ENCODE results near the gene ADRA2C.

The ADRA2C gene

DNA sequence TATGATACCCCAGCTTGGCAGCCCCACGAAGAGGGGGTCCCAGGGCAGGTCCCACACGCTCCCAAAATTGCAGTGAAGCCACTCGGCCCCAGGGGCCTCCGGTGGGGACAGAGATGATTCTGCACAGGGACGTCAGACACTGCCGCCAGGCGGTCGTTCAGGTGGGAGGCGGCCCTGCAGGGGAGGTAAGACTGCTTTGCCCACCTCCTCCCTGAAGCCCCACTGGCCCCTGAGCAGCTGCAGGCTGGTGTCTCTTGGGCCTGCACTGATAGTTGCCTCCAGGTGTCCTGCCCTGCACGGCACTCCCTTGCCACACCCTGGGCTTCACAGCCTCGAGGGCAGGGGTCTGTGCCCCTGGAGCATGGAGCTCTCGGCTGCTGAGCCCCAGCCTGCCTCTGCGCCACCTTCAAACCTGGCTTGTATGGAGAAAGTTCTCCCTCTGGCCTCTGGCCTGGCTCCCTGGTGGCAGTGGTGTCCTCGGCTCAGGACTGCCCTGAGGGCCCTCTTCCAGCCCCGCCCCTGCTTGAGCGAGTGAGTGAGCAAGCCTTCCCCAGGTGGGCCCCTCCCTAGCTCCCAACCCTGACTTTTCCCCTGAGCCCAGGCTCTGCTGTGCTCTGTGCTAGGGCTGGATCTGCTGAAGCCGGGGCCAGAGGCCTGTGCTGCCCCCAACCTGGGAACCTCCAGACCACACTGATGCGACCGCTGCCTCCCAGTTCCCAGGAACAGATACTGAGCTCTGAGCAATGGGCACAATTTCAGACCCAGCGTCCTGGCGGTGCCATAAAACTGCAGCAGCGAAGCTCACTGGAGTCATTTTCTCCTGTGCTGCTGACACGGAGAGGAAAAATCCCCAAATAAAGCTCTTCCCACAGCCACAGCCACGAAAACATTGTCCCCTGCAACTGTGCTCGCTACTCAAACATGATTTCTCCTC is 16.1 kb downstream of the ADRA2C start:
- Histone ChIP-seq H3K9me3 (ENCODE audit: control insufficient read depth, low read length) (peaks cover 11% of the 10 kb centered on the region), H4K91ac (ENCODE audit: low read length) (no peak overlapping the region), H3K14ac (ENCODE audit: low read length in 2 of 2) (no peak overlapping the region), H3K18ac (ENCODE audit: low read depth in 1 of 2, low read length in 2 of 2) (no peak overlapping the region), H2BK5ac (ENCODE audit: low read depth, low read length, poor library complexity, severe bottlenecking) (no peak overlapping the region), H2AFZ (ENCODE audit: low read depth, low read length) (no peak overlapping the region), H3K27me3 (ENCODE audit: control insufficient read depth in 1 of 2, insufficient read depth in 1 of 2, low read length in 2 of 2) (peaks cover 0 to 57% of the 10 kb centered on the region in 2 experiments), H3K23ac (ENCODE audit: low read length in 2 of 2) (no peak overlapping the region), H3K36me3 (ENCODE audit: control insufficient read depth in 1 of 2, insufficient read depth in 2 of 2, low read depth in 1 of 2, low read length in 2 of 2) (no peaks in the 10 kb centered on the region), H3K4me2 (ENCODE audit: low read length, poor library complexity, severe bottlenecking) (no peak overlapping the region), H3K4me3 (ENCODE audit: insufficient read depth in 1 of 2, low read depth in 1 of 2, low read length in 2 of 2) (no peak overlapping the region), H3K4me1 (ENCODE audit: control insufficient read depth, insufficient read depth, low read depth, low read length) (no peaks in the 10 kb centered on the region), H2BK120ac (ENCODE audit: low read depth, low read length) (no peak overlapping the region), H2AK5ac (ENCODE audit: low read length, severe bottlenecking) (no peak overlapping the region), H3K9ac (ENCODE audit: low read length) (no peak overlapping the region), H2BK12ac (ENCODE audit: low read length in 2 of 2) (no peak overlapping the region), H3K79me1 (replicated peaks; ENCODE audit: low read length, poor library complexity, severe bottlenecking) (no peaks in the 10 kb centered on the region), H3K27ac (ENCODE audit: low read length, poor library complexity, severe bottlenecking) (no peak overlapping the region), H3K4ac (ENCODE audit: low read depth in 1 of 2, low read length in 2 of 2) (no peak overlapping the region), H2BK15ac (ENCODE audit: low read depth, poor library complexity, severe bottlenecking) (no peak overlapping the region), H4K8ac (ENCODE audit: low read length) (no peak overlapping the region)
- WGBS: 84% methylated on average over 25 of the region's 25 CpGs
- DNase-seq: no peak

GRCh38 chr4:3783693-3784306 is 17.6 kb downstream of the ADRA2C start:
- no peak overlapping the region for H2AFZ ChIP-seq (ENCODE audit: low read depth, low read length)
- peaks cover 7% of the 10 kb centered on the region for H3K9me3 ChIP-seq (ENCODE audit: control insufficient read depth, low read length)
- no peak overlapping the region for H3K14ac ChIP-seq (ENCODE audit: low read length in 2 of 2)
- H2BK5ac ChIP-seq (ENCODE audit: low read depth, low read length, poor library complexity, severe bottlenecking): no peak overlapping the region
- peaks cover 0 to 51% of the 10 kb centered on the region in 2 experiments for H3K27me3 ChIP-seq (ENCODE audit: control insufficient read depth in 1 of 2, insufficient read depth in 1 of 2, low read length in 2 of 2)
- 57% methylated on average over 26 of the region's 27 CpGs for WGBS
- H2AK5ac ChIP-seq (ENCODE audit: low read length, severe bottlenecking): no peak overlapping the region
- no peak overlapping the region for H3K23ac ChIP-seq (ENCODE audit: low read length in 2 of 2)
- H3K4me2 ChIP-seq (ENCODE audit: low read length, poor library complexity, severe bottlenecking): no peak overlapping the region
- no peak overlapping the region for H2BK15ac ChIP-seq (ENCODE audit: low read depth, poor library complexity, severe bottlenecking)
- H3K18ac ChIP-seq (ENCODE audit: low read depth in 1 of 2, low read length in 2 of 2): no peak overlapping the region
- H2BK120ac ChIP-seq (ENCODE audit: low read depth, low read length): no peak overlapping the region
- H3K4me3 ChIP-seq (ENCODE audit: insufficient read depth in 1 of 2, low read depth in 1 of 2, low read length in 2 of 2): no peak overlapping the region
- no peaks in the 10 kb centered on the region for H3K36me3 ChIP-seq (ENCODE audit: control insufficient read depth in 1 of 2, insufficient read depth in 2 of 2, low read depth in 1 of 2, low read length in 2 of 2)
- no peaks in the 10 kb centered on the region for H3K4me1 ChIP-seq (ENCODE audit: control insufficient read depth, insufficient read depth, low read depth, low read length)
- no peak for DNase-seq
- no peak overlapping the region for H3K4ac ChIP-seq (ENCODE audit: low read depth in 1 of 2, low read length in 2 of 2)
- H3K27ac ChIP-seq (ENCODE audit: low read length, poor library complexity, severe bottlenecking): no peak overlapping the region
- no peak overlapping the region for H4K91ac ChIP-seq (ENCODE audit: low read length)
- no peak overlapping the region for H4K8ac ChIP-seq (ENCODE audit: low read length)
- H3K9ac ChIP-seq (ENCODE audit: low read length): no peak overlapping the region
- no peaks in the 10 kb centered on the region for H3K79me1 ChIP-seq (replicated peaks; ENCODE audit: low read length, poor library complexity, severe bottlenecking)
- no peak overlapping the region for H2BK12ac ChIP-seq (ENCODE audit: low read length in 2 of 2)

DNA sequence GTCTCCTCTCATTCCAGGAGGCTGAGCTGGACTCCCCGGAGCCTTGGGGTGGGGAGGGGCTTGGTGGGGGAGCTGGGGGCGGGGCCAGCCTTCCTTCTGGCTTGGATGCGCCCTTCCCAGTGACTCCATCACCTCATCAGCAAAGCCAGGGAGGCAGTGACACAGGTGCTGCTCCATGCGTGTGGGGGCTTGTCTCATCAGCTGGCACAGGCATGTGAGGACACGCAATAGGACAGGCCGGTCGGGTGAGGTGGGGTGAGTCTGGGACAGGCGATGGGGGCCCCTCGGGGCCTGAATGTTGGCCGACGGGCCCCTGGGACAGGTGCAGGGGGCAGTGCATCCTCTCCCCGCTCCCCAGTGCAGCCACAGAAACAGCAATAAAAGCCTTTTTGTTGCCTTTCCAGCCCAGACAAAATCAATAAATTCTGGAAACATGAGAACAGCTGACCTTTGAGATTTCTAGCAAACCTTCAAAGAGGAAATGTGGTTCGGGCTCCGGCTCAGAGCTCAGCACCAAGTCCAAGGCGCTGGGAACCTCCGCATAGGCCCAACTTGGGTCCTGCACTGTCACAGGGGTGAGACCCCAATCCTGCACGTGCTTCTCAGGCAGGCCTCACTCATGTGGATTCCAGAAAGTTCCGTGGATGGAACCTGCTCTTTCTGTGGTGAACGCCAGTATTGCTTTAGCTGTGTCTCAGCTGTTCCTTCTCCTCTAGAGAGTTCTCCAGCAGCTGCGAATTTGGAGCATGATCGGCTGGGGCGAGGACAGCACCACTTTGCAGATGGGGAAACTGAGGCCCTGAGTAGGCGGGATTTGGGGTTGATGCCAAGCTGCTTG is 18.5 kb downstream of the ADRA2C start:
- H3K27me3 ChIP-seq (ENCODE audit: control insufficient read depth in 1 of 2, insufficient read depth in 1 of 2, low read length in 2 of 2): peaks cover 0 to 57% of the 10 kb centered on the region in 2 experiments
- no peak overlapping the region for H2BK120ac ChIP-seq (ENCODE audit: low read depth, low read length)
- no peaks in the 10 kb centered on the region for H3K4me1 ChIP-seq (ENCODE audit: control insufficient read depth, insufficient read depth, low read depth, low read length)
- H3K18ac ChIP-seq (ENCODE audit: low read depth in 1 of 2, low read length in 2 of 2): no peak overlapping the region
- no peak overlapping the region for H2BK5ac ChIP-seq (ENCODE audit: low read depth, low read length, poor library complexity, severe bottlenecking)
- no peak overlapping the region for H2BK12ac ChIP-seq (ENCODE audit: low read length in 2 of 2)
- no peak overlapping the region for H3K27ac ChIP-seq (ENCODE audit: low read length, poor library complexity, severe bottlenecking)
- no peak overlapping the region for H3K14ac ChIP-seq (ENCODE audit: low read length in 2 of 2)
- H3K4me2 ChIP-seq (ENCODE audit: low read length, poor library complexity, severe bottlenecking): no peak overlapping the region
- no peaks in the 10 kb centered on the region for H3K36me3 ChIP-seq (ENCODE audit: control insufficient read depth in 1 of 2, insufficient read depth in 2 of 2, low read depth in 1 of 2, low read length in 2 of 2)
- H3K23ac ChIP-seq (ENCODE audit: low read length in 2 of 2): no peak overlapping the region
- no peak for DNase-seq
- no peaks in the 10 kb centered on the region for H3K79me1 ChIP-seq (replicated peaks; ENCODE audit: low read length, poor library complexity, severe bottlenecking)
- H3K4me3 ChIP-seq (ENCODE audit: insufficient read depth in 1 of 2, low read depth in 1 of 2, low read length in 2 of 2): no peak overlapping the region
- no peak overlapping the region for H3K9ac ChIP-seq (ENCODE audit: low read length)
- no peak overlapping the region for H2BK15ac ChIP-seq (ENCODE audit: low read depth, poor library complexity, severe bottlenecking)
- H2AK5ac ChIP-seq (ENCODE audit: low read length, severe bottlenecking): no peak overlapping the region
- H2AFZ ChIP-seq (ENCODE audit: low read depth, low read length): no peak overlapping the region
- no peak overlapping the region for H4K91ac ChIP-seq (ENCODE audit: low read length)
- no peak overlapping the region for H3K4ac ChIP-seq (ENCODE audit: low read depth in 1 of 2, low read length in 2 of 2)
- 81% methylated on average over 22 of the region's 23 CpGs for WGBS
- peaks cover 7% of the 10 kb centered on the region for H3K9me3 ChIP-seq (ENCODE audit: control insufficient read depth, low read length)
- no peak overlapping the region for H4K8ac ChIP-seq (ENCODE audit: low read length)

- Histone ChIP-seq H3K36me3 (ENCODE audit: control insufficient read depth in 1 of 2, insufficient read depth in 2 of 2, low read depth in 1 of 2, low read length in 2 of 2) (no peaks in the 10 kb centered on the region), H3K4ac (ENCODE audit: low read depth in 1 of 2, low read length in 2 of 2) (no peak overlapping the region), H2BK15ac (ENCODE audit: low read depth, poor library complexity, severe bottlenecking) (no peak overlapping the region), H3K9ac (ENCODE audit: low read length) (no peak overlapping the region), H3K18ac (ENCODE audit: low read depth in 1 of 2, low read length in 2 of 2) (no peak overlapping the region), H2BK120ac (ENCODE audit: low read depth, low read length) (no peak overlapping the region), H3K9me3 (ENCODE audit: control insufficient read depth, low read length) (peaks cover 7% of the 10 kb centered on the region), H3K4me1 (ENCODE audit: control insufficient read depth, insufficient read depth, low read depth, low read length) (no peaks in the 10 kb centered on the region), H4K8ac (ENCODE audit: low read length) (no peak overlapping the region), H4K91ac (ENCODE audit: low read length) (no peak overlapping the region), H3K4me3 (ENCODE audit: insufficient read depth in 1 of 2, low read depth in 1 of 2, low read length in 2 of 2) (no peak overlapping the region), H2BK12ac (ENCODE audit: low read length in 2 of 2) (no peak overlapping the region), H3K79me1 (replicated peaks; ENCODE audit: low read length, poor library complexity, severe bottlenecking) (no peaks in the 10 kb centered on the region), H3K27ac (ENCODE audit: low read length, poor library complexity, severe bottlenecking) (no peak overlapping the region), H3K4me2 (ENCODE audit: low read length, poor library complexity, severe bottlenecking) (no peak overlapping the region), H2AK5ac (ENCODE audit: low read length, severe bottlenecking) (no peak overlapping the region), H3K14ac (ENCODE audit: low read length in 2 of 2) (no peak overlapping the region), H3K27me3 (ENCODE audit: control insufficient read depth in 1 of 2, insufficient read depth in 1 of 2, low read length in 2 of 2) (peaks cover 0 to 62% of the 10 kb centered on the region in 2 experiments), H2BK5ac (ENCODE audit: low read depth, low read length, poor library complexity, severe bottlenecking) (no peak overlapping the region), H3K23ac (ENCODE audit: low read length in 2 of 2) (no peak overlapping the region), H2AFZ (ENCODE audit: low read depth, low read length) (no peak overlapping the region)
- DNase-seq: no peak
- 90% methylated on average over 7 of the region's 8 CpGs for WGBS
Measured at GRCh38 chr4:3785292-3785565, 19.0 kb downstream of the ADRA2C start.

All from mesenchymal stem cell (in vitro differentiated cells and primary cell).